GM19468 (cell line): ENCODE results near the gene CTNNA3.
"Not testable (repeated sequence)": the region's sequence is repeated elsewhere in the genome, so short reads cannot be mapped to it uniquely, and the experiment has no call there.

Experiments
- ATAC-seq: cut with Tn5 transposase; IDR thresholded peaks from one replicate; pipeline ENCODE4 v1.9.1; 2021; ENCODE audit warnings: mild to moderate bottlenecking, moderate library complexity, moderate number of reproducible peaks; ENCODE audit not compliant: unreplicated experiment; ENCODE audit errors: extremely low read depth

Gene CTNNA3

GRCh38 chr10:66381045-66381444 lies 1315.0 kb downstream of the CTNNA3 start:
- no peak for ATAC-seq

- no peak for ATAC-seq
These were observed 1317.7 kb downstream of the CTNNA3 start for GRCh38 chr10:66378117-66378876.

DNA sequence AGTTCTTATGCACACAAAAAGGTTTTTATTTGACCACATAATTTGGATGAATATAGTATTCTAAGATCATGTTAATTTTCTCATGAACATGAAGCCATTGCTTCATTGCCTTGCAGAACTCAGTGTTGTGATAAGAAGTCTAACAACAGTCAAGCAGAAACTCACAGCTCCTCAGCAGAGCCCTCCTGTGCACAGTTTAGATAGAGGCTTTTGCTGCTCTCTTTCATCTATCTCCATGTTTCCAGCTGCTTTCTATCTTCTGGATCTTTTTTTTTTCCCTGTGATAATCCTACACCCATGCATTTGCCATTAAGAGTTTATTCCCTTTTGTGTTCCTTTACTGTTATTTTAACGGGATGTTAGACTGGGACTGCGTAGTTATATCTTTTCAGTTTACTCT lies 1327.8 kb downstream of the CTNNA3 start:
- ATAC-seq: no peak

GRCh38 chr10:66366163-66366562 lies 1329.8 kb downstream of the CTNNA3 start:
- ATAC-seq: no peak

- ATAC-seq: no peak
These were observed 1330.3 kb downstream of the CTNNA3 start for GRCh38 chr10:66365686-66366085.

DNA sequence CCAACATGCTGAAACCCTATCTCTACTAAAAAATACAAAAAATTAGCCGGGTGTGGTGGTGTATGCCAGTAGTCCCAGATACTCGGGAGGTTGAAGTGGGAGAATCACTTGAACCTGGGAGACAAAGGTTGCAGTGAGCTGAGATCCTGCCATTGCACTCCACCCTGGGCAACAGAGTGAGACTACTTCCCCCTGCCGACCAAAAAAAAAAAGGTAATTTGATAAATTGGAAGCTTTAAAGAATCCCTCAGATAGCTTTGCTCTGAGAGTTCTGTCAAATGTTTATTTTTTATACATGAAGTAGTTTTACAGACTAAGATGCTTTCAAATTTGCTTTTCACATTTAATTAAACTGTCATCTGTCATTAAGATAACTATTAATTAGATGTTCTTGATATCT lies 1333.5 kb downstream of the CTNNA3 start:
- ATAC-seq: no peak

DNA sequence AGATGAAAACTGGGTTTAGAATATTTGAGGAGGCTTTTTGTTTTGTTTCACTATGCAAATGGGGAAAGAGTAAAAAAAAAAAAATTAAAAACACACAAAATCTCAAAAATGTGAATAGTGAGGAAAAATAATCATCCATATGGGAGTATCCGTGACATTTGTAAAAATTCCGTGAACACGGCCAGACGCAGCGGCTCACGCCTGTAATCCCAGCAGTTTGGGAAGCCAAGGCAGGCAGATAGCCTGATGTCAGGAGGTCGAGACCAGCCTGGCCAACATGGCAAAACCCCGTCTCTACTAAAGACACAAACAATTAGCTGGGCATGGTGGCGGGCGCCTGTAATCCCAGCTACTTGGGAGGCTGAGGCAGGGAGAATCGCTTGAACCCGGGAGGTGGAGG lies 1342.2 kb downstream of the CTNNA3 start:
- not testable (repeated sequence) for ATAC-seq

DNA sequence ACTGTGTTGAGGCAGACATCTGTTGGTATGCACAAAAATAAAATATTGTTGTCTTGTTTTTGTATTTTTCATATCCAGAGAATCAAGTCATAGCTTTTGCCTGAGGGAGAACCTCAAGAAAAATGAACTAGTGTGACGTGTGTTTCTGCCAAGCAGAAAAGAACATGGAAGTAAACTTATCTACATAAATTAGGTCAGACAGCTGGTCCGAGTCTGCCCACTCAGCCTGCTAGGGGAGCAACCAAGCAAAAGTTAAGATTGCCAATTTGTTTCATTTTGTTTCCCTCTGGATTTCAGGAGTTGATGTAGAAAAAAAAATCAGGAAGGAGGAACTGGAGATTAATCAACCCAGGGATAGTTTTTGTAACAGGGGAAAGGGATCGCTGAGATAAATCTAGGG lies 1342.6 kb downstream of the CTNNA3 start:
- no peak for ATAC-seq

- no peak for ATAC-seq
These were observed 1345.2 kb downstream of the CTNNA3 start for GRCh38 chr10:66350622-66351399.

GRCh38 chr10:66349726-66350125 lies 1346.3 kb downstream of the CTNNA3 start:
- no peak for ATAC-seq

DNA sequence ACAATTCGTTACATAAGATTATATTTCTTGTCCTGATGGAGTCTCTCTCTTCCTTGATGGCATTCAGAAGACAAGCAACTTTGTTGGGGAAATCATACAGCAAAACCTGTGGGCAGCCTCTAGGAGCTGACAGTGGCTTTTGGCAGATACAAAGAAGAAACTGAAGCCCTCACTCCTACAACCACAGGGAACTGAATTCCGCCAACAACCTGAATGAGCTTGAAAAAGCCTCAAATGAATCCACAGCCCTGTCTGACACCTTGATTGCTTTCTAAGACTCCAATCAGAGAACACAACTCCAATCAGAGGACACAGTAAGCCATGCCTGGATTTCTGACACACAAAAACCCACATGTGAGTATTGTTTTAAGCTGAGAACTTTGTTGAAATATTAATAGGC lies 1346.9 kb downstream of the CTNNA3 start:
- ATAC-seq: no peak

- no peak for ATAC-seq
These were observed 1358.8 kb downstream of the CTNNA3 start for GRCh38 chr10:66337211-66337610.

DNA sequence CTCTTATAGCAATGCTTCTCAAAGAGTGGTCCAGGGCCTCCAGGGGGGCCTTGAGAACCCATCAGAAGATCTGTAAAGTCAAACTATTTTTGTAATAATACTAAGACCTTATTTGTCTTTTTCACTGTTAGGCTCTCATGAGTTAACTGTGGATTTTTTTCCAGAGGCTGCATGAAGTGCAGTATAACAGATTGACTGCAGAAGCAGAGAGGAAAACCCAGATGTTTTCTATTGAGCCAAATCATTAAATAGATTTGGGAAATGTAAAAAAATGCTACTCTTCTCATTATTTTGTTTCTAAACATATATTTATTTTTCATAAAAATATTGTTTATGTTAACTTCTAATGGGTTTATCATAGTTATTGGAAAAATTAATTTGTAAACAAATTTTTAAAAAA lies 1359.2 kb downstream of the CTNNA3 start:
- no peak for ATAC-seq

DNA sequence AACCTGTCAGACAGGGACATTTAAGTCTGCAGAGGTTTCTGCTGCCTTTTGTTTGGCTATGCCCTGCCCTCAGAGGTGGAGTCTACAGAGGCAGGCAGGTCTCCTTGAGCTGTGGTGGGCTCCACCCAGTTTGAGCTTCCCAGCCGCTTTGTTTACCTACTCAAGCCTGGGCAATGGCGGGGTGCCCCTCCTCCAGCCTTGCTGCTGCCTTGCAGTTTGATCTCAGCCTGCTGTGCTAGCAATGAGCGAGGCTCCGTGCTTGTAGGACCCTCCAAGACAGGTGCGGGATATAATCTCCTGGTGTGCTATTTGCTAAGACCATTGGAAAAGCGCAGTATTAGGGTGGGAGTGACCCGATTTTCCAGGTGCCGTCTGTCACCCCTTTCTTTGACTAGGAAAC lies 1360.2 kb downstream of the CTNNA3 start:
- not testable (repeated sequence) for ATAC-seq

- ATAC-seq: no peak
These were observed 1366.8 kb downstream of the CTNNA3 start for GRCh38 chr10:66329147-66329546.

DNA sequence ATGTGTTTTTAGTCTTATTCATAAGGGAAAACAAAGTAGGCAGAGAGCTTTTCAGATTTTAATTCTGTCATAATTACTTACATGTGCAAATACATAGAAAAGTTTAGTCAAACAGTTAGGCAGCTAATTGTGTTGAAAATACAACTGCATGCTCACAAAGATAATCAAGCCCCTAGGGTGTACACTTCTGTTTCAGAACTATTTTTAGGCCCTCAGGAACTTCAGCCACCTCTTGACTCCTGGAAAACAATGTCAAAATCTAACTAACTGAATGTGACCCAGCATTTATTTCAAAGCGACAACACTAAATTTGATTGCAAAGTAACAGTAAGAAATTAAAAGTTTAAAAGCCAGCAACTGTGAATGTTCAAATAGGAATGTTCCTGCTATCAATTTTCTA lies 1369.1 kb downstream of the CTNNA3 start:
- ATAC-seq: no peak

DNA sequence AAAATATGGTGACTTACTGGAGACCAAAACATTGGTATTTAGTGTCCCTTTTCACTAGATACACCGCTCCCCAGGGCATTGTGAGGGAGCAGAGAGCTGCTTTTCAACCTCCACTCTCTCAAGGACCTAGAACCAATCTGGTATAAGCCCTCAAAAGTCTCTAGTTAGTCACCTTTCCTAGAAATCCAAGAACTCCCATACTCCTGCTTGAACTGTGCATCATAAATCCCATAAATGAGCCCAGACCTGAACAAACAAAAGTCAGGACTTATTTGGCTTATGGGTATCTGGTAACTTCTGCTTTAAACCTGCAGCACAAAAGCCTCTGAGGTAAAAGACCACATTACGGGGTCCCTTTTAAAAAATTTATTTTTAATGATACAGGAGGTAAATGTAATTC lies 1373.2 kb downstream of the CTNNA3 start:
- no peak for ATAC-seq

DNA sequence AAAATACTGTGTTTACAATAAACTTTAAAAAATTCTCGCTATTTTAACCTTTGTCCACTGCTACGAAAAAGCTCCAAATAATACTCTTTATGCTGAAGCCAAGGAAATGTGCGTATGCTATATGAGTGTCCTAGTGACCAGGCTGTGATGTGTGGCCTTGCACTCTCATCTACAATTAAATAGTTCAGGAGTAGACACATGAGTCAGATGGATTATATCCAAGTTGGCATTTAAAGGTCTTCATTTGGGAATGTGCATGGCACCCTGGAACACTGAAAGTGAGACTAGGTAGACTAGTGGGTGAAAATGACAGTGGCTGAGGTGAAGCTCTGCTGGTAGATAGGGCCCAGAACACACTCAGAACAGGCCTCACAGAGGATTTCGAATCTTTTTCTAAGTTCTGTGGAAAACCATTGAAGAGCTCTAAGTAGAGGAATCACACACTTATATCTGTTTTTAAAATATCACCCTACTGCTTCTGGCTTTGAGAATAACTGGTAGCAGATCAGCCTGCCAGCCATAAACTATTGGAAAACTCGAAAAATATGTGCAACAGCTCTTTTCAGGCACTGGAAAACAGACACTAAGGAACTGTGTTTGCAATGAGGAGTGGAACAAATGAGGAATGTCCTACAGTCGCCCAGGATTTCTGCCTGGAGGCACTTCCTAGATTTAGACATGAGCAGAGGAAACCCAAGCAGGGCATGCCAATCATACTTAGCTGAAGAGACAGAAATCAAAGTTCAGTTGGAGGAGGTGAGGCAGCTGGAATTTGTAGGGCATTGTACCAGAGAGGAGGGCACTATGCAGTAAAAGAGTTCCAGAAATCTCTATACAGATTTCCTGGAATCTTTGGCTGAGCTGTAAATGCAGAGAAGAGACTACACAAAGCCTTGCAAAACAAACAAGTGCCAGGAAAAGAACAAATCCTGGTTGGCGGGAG lies 1374.0 kb downstream of the CTNNA3 start:
- ATAC-seq: no peak

- no peak for ATAC-seq
These were observed 1377.2 kb downstream of the CTNNA3 start for GRCh38 chr10:66318761-66319160.

GRCh38 chr10:66307826-66308225 lies 1388.2 kb downstream of the CTNNA3 start:
- no peak for ATAC-seq

DNA sequence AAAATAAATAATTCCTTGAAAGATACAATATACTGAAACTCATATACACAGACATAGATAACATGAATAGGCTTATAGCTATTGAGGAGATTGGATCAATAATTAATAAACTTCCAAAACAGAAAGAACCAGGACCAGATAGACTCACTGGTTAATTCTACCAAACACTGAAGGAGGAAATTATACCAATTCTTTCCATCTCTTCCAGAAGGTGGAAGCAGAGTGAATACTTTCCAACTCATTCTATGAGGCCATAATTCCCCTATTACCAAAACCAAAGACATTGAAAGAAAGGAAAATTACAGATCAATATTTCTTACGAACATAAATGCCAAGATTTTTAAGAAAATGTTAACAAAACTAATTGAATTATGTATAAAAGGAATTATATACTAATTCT lies 1394.9 kb downstream of the CTNNA3 start:
- no peak for ATAC-seq
